SK-N-SH (cell line): ENCODE results near the gene P3R3URF. TPM values are rescaled to one million over a fixed set of nuclear protein-coding genes. Genes with fewer than 3 reads are reported as not detected.

Experiments used
- CTCF ChIA-PET: fragments of 300-600, 350-600 bp; formaldehyde crosslinking; extraction: SDS; loops from one replicate; lab custom pipeline; 2021; lab: Yijun Ruan, JAX
- POLR2A ChIA-PET: fragments of 350-600 bp; sonication (Branson Sonifier 250); formaldehyde crosslinking; extraction: SDS; loops from one replicate; lab custom pipeline; 2020; ENCODE audit warnings: antibody characterized with exemption, inconsistent platforms; lab: Yijun Ruan, JAX
- DNase-seq: peaks from one replicate; pipeline ENCODE4 v3.0.0; 2012
- H2AFZ ChIP-seq: fragments of 200-600 bp; sonication (generic); 2 replicates; pipeline ENCODE4 v1.8.1; 2016; ENCODE audit warnings: antibody characterized with exemption, mild to moderate bottlenecking, low read depth
- H3F3A ChIP-seq: fragments of 200-600 bp; sonication (generic); replicated peaks from 2 replicates; pipeline ENCODE3; 2016; ENCODE audit warnings: antibody characterized with exemption, mild to moderate bottlenecking; ENCODE audit not compliant: insufficient read depth
- H3K27ac ChIP-seq, 2 experiments: fragments of 200-500 bp in 1 of 2; fragments of 200-600 bp in 1 of 2; sonication (Bioruptor generic) in 1 of 2; sonication (generic), shearing (Covaris generic) in 1 of 2; 2 replicates each; pipeline versions ENCODE4 v1.5.1 to v1.6.1; 2014 to 2016; ENCODE audit warnings: low read depth in 2 of 2, inconsistent platforms in 1 of 2, low read length in 1 of 2, mild to moderate bottlenecking in 1 of 2, mixed read lengths in 1 of 2
- H3K27me3 ChIP-seq: fragments of 200-600 bp; sonication (generic), shearing (Covaris generic); 2 replicates; pipeline ENCODE4 v1.6.1; 2016; ENCODE audit warnings: mixed run types; ENCODE audit not compliant: insufficient read depth
- H3K36me3 ChIP-seq, 2 experiments: fragments of 200-500 bp in 1 of 2; fragments of 200-600 bp in 1 of 2; sonication (Bioruptor generic) in 1 of 2; sonication (generic) in 1 of 2; replicated peaks in 1 of 2; 2 replicates each; pipeline versions ENCODE3 to v1.5.1; 2014 to 2016; ENCODE audit warnings: low read length in 1 of 2, mild to moderate bottlenecking in 1 of 2; ENCODE audit not compliant: insufficient read depth in 2 of 2, control insufficient read depth in 1 of 2
- H3K4me1 ChIP-seq, 2 experiments: fragments of 200-500 bp in 1 of 2; fragments of 200-600 bp in 1 of 2; sonication (Bioruptor generic) in 1 of 2; sonication (generic), shearing (Covaris generic) in 1 of 2; 2 replicates each; pipeline versions ENCODE4 v1.5.1 to v1.6.1; 2014 to 2016; ENCODE audit warnings: low read depth in 1 of 2, low read length in 1 of 2, mixed run types in 1 of 2; ENCODE audit not compliant: insufficient read depth in 2 of 2, control insufficient read depth in 1 of 2
- H3K4me2 ChIP-seq: fragments of 200-600 bp; sonication (generic), shearing (Covaris generic); 2 replicates; pipeline ENCODE4 v1.6.1; 2017; ENCODE audit warnings: mixed run types
- H3K4me3 ChIP-seq, 2 experiments: fragments of 200-500 bp in 1 of 2; fragments of 200-600 bp in 1 of 2; sonication (Bioruptor generic) in 1 of 2; sonication (generic), shearing (Covaris generic) in 1 of 2; 2 replicates each; pipeline versions ENCODE4 v1.5.1 to v1.8.1; 2014 to 2016; ENCODE audit warnings: low read depth in 2 of 2, inconsistent platforms in 1 of 2, low read length in 1 of 2, mild to moderate bottlenecking in 1 of 2, mixed read lengths in 1 of 2, moderate library complexity in 1 of 2
- H3K79me2 ChIP-seq: fragments of 200-600 bp; sonication (generic); 2 replicates; pipeline ENCODE4 v1.8.1; 2017; ENCODE audit warnings: mild to moderate bottlenecking; ENCODE audit not compliant: insufficient read depth
- H3K9ac ChIP-seq: fragments of 200-600 bp; sonication (generic); 2 replicates; pipeline ENCODE4 v1.6.1; 2017; ENCODE audit warnings: mixed run types
- H3K9me2 ChIP-seq: fragments of 200-600 bp; sonication (generic); 2 replicates; pipeline ENCODE4 v1.6.1; 2017; ENCODE audit warnings: mixed run types
- H3K9me3 ChIP-seq: fragments of 200-600 bp; sonication (generic); 2 replicates; pipeline ENCODE4 v1.6.1; 2017; ENCODE audit warnings: mixed run types, mild to moderate bottlenecking, moderate library complexity
- H4K20me1 ChIP-seq: fragments of 200-600 bp; sonication (generic); 2 replicates; pipeline ENCODE4 v1.6.1; 2017; ENCODE audit warnings: mild to moderate bottlenecking, mixed run types; ENCODE audit not compliant: insufficient read depth
- CHD2 ChIP-seq: fragments of 150-350 bp; IDR thresholded peaks from 2 replicates; pipeline ENCODE4 v1.6.1; 2018; ENCODE audit warnings: low read length; ENCODE audit not compliant: partially characterized antibody
- ELF1 ChIP-seq: IDR thresholded peaks from 2 replicates; pipeline ENCODE4 v1.4.0; 2012
- FOXM1 ChIP-seq: IDR thresholded peaks from 2 replicates; pipeline ENCODE4 v1.4.0; 2012; ENCODE audit warnings: low read depth, mild to moderate bottlenecking
- GABPA ChIP-seq: IDR thresholded peaks from 2 replicates; pipeline ENCODE4 v1.4.0; 2012; ENCODE audit warnings: low read depth, mild to moderate bottlenecking
- MEF2A ChIP-seq: IDR thresholded peaks from 2 replicates; pipeline ENCODE4 v1.4.0; 2012; ENCODE audit warnings: low read depth, borderline replicate concordance
- NFIC ChIP-seq: IDR thresholded peaks from 2 replicates; pipeline ENCODE4 v1.4.0; 2012; ENCODE audit warnings: borderline replicate concordance
- POLR2AphosphoS5 ChIP-seq: IDR thresholded peaks from 2 replicates; pipeline ENCODE4 v1.6.1; 2012; ENCODE audit warnings: low read depth, low read length
- RAD21 ChIP-seq: IDR thresholded peaks from 2 replicates; pipeline ENCODE4 v1.6.1; 2012; ENCODE audit warnings: mild to moderate bottlenecking, low read length
- SIN3A ChIP-seq: IDR thresholded peaks from 2 replicates; pipeline ENCODE4 v1.6.1; 2012; ENCODE audit warnings: low read depth, mild to moderate bottlenecking, low read length, moderate library complexity, borderline replicate concordance
- SMC3 ChIP-seq: IDR thresholded peaks from 2 replicates; pipeline ENCODE4 v1.6.1; 2012; ENCODE audit warnings: low read depth, low read length, improper control_type of control experiment
- TAF1 ChIP-seq: IDR thresholded peaks from 2 replicates; pipeline ENCODE4 v1.6.1; 2012; ENCODE audit warnings: low read depth, mild to moderate bottlenecking, low read length, moderate library complexity, borderline replicate concordance
- USF2 ChIP-seq: fragments of 150-350 bp; IDR thresholded peaks from 2 replicates; pipeline ENCODE4 v1.6.1; 2017; ENCODE audit warnings: antibody characterized with exemption, low read length, low read depth, borderline replicate concordance
- WGBS: methylation state at CpG from one replicate; pipeline ENCODE4 v1.1.6; 2017; ENCODE audit warnings: low lambda C conversion rate; 5-methylcytosine and 5-hydroxymethylcytosine counted together
- polyA plus RNA-seq, 3 experiments: library from polyadenylated mRNA; depleted of rRNA; stranded (reverse); fragments of >200 nt; gene quantifications; 2 replicates each; pipeline ENCODE4 v1.2.3, GENCODE V29; 2012
- TF ChIP-seq, protein P1 (sequence below): IDR thresholded peaks from 2 replicates; pipeline ENCODE4 v1.4.0; 2012; ENCODE audit warnings: low read depth

Gene P3R3URF
- polyA plus RNA-seq, 1 of the 3 experiments (the other 2 are of a cell fraction): not detected

- TF ChIP-seq FOXM1: no peak
- TF ChIP-seq SMC3: no peak
- TF ChIP-seq MEF2A: no peak
- H3K9ac ChIP-seq: no peak overlapping the region
- DNase-seq: no peak
- H3K79me2 ChIP-seq: no peaks in the 10 kb centered on the region
- no peaks in the 10 kb centered on the region for H4K20me1 ChIP-seq
- ChIA-PET CTCF (interaction anchor here (1.0 to 2.0 kb wide), 2 partner anchors 13 to 34 kb away, joined by 3 to 10 read pairs; no protein-coding TSS in a partner anchor), POLR2A (no interaction called here)
- no peaks in the 10 kb centered on the region for H3K27me3 ChIP-seq
- peaks cover 0 to 3% of the 10 kb centered on the region in 2 experiments; a peak in 1 of 4 replicates for H3K4me1 ChIP-seq
- H3K27ac ChIP-seq: no peak overlapping the region
- H3K4me3 ChIP-seq: no peak overlapping the region
- H3K36me3 ChIP-seq: no peaks in the 10 kb centered on the region
- no peaks in the 10 kb centered on the region for H3K9me3 ChIP-seq
- H3F3A ChIP-seq: no peaks in the 10 kb centered on the region
- 91% methylated on average over 3 of the region's 3 CpGs for WGBS
- no peak overlapping the region for H2AFZ ChIP-seq
- no peaks in the 10 kb centered on the region for H3K9me2 ChIP-seq
- H3K4me2 ChIP-seq: no peak overlapping the region
These were observed 34.3 kb upstream of the P3R3URF start for GRCh38 chr1:46210561-46210960.

DNA sequence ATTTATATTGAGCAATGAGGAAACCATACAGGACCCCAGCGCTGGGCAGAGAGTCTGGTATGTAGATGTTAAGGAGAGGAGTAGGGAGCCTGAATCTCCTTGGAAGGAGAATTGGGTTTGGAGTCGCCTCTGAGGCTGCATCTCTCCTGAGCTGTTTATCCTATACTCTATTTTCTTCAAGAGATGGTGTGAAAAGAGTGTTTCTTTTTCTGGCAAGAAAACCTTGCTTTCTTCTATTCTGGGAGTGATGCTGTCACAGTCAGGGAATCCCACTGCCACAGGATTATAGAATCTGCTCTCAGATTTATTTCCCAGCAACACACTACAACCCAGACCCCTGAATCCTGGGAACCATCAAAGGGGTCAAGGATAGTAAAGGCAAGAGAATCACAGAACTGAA lies 30.1 kb upstream of the P3R3URF start:
- H2AFZ ChIP-seq: no peak overlapping the region
- H3K9me3 ChIP-seq: no peaks in the 10 kb centered on the region
- H3K9me2 ChIP-seq: no peaks in the 10 kb centered on the region
- no peak for DNase-seq
- WGBS: 89% methylated on average over 2 of the region's 2 CpGs
- no peaks in the 10 kb centered on the region for H3K27me3 ChIP-seq
- ChIA-PET CTCF (interaction anchor here (1.5 to 6.8 kb wide), 2 partner anchors 15 to 17 kb away, joined by 3 to 29 read pairs; no protein-coding TSS in a partner anchor), POLR2A (no interaction called here)
- H3K27ac ChIP-seq: no peak overlapping the region
- H3K4me3 ChIP-seq: no peak overlapping the region
- TF ChIP-seq RAD21: no peak
- TF ChIP-seq NFIC: no peak
- TF ChIP-seq ELF1: no peak
- no peak for TF ChIP-seq TAF1
- TF ChIP-seq CHD2: no peak
- TF ChIP-seq, protein P1, sequence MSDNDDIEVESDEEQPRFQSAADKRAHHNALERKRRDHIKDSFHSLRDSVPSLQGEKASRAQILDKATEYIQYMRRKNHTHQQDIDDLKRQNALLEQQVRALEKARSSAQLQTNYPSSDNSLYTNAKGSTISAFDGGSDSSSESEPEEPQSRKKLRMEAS: no peak
- TF ChIP-seq POLR2AphosphoS5: no peak
- TF ChIP-seq USF2: no peak
- no peak for TF ChIP-seq GABPA
- no peak for TF ChIP-seq SIN3A
- H3K79me2 ChIP-seq: no peaks in the 10 kb centered on the region
- H3K4me1 ChIP-seq: peaks cover 4 to 13% of the 10 kb centered on the region in 2 experiments; a peak in 1 of 4 replicates
- H4K20me1 ChIP-seq: no peaks in the 10 kb centered on the region
- H3K36me3 ChIP-seq: no peaks in the 10 kb centered on the region
- no peak overlapping the region for H3K9ac ChIP-seq
- no peaks in the 10 kb centered on the region for H3F3A ChIP-seq
- no peak overlapping the region for H3K4me2 ChIP-seq
